Measurements from ENCODE around the gene GLDN. TPM values are rescaled to one million over a fixed set of nuclear protein-coding genes. Genes with fewer than 3 reads are reported as not detected.
"Not testable (repeated sequence)": the region's sequence is repeated elsewhere in the genome, so short reads cannot be mapped to it uniquely, and the experiment has no call there.

The GLDN gene
- total RNA-seq, 1 experiment from 2014 or later: 0.30 TPM

DNA sequence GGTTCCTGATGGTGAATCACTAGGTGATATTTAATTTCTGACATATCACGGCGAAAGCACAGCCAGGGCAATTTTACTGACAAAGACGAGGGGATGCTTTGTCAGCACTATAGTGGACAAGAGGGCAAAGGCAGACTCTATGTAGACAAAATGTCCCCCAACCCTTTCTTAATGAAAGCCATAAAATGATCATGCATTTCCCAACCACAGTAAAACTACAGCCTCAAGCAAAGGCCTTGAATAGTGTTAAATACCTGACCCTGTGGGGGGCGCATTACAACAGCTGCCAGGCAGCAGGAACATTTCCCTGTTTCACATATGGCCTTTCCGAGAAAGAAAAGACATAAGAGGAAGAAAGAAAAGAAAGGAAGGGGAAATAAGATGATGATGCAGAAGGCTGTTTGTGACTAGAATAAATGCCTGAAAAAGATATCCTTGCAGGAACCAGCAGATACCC is 49.5 kb downstream of the GLDN start:
- H3K27me3 ChIP-seq: no peaks in the 10 kb centered on the region
- H3K9me3 ChIP-seq: no peaks in the 10 kb centered on the region
- no peak overlapping the region for H3K4me3 ChIP-seq
- no peak for DNase-seq
- H3K36me3 ChIP-seq: no peaks in the 10 kb centered on the region

DNA sequence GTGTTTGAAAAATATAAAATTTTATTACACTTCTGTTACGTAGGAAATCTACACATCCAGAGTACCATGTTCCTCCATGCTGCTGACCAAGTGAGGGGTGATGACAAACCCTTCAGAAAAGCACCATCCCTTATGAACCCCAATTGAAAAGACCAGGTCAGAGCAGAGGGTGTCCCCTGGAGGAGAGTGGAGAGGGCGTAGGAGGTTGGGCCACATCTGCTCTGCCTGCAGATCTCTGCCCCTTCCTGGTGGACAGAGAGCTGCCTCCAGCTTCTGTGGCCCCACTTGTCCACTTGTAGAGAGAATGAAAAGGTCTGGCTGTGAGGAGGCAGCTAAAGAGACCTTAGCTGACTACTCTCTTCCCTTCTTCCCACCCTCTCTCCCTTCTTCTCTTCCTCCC is 55.5 kb downstream of the GLDN start:
- Histone ChIP-seq H3K9me3 (no peaks in the 10 kb centered on the region), H3K4me3 (no peak overlapping the region), H3K36me3 (no peaks in the 10 kb centered on the region), H3K27me3 (no peaks in the 10 kb centered on the region)
- no peak for DNase-seq

DNA sequence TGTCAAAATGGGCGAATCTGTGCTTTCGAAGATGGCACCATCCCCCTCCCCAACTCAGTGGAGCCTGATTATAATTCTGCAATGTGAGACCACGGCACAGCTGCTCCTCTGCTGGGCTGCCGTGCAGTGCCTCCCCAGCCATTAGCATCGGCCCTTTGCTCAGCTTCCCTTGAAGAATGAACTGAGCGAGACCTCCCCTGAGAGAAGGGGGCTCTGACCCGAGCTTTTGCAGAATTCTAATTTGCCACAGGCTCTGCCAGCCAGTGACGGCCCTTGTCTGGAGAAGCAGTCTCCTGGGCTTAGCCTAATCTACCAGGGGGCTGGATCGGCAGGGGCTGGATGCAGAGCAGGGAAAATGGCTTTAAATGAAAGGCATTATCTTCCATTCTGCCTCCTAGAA is 57.2 kb downstream of the GLDN start:
- H3K9me3 ChIP-seq: no peaks in the 10 kb centered on the region
- no peaks in the 10 kb centered on the region for H3K36me3 ChIP-seq
- H3K27me3 ChIP-seq: no peaks in the 10 kb centered on the region; the same call in 1 of the 2 replicates
- H3K4me3 ChIP-seq: no peak overlapping the region
- no peak for DNase-seq

DNA sequence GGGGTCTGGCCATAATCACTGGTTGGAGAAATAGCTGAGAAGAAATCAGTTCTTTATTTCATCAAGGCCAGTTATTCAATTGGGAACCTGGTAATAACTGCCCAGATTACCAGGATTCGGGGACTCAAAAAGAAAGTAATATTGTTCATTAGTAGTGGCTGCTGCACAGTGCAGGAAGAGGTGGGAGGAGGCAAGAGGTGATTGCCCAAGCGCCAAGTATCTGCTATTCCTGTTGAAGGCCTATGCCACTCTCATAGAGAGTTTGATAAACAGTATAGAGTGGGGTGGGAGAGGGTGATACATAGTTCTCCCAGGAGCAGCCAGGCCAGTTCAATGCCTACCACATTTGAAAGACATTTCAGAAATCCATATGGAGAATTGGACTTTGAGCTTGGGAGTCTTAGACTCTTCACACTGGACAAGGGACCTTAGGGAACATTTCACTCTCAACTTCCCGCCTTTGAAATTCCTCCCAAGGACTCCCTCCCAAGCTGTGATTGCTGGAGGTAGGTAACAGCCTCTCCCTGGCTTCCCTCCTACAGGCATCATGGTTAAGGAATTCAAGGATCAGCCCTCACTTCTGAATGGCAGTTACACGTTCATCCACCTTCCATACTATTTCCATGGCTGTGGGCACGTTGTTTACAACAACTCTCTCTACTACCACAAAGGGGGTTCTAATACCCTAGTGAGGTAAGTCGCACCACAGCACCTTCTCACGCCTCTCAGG is 59.8 kb downstream of the GLDN start:
- Histone ChIP-seq H3K9me3 (no peaks in the 10 kb centered on the region), H3K4me3 (no peak overlapping the region), H3K27me3 (peaks cover 3% of the 10 kb centered on the region; the same call in 1 of the 2 replicates), H3K36me3 (no peaks in the 10 kb centered on the region)
- no peak for DNase-seq

DNA sequence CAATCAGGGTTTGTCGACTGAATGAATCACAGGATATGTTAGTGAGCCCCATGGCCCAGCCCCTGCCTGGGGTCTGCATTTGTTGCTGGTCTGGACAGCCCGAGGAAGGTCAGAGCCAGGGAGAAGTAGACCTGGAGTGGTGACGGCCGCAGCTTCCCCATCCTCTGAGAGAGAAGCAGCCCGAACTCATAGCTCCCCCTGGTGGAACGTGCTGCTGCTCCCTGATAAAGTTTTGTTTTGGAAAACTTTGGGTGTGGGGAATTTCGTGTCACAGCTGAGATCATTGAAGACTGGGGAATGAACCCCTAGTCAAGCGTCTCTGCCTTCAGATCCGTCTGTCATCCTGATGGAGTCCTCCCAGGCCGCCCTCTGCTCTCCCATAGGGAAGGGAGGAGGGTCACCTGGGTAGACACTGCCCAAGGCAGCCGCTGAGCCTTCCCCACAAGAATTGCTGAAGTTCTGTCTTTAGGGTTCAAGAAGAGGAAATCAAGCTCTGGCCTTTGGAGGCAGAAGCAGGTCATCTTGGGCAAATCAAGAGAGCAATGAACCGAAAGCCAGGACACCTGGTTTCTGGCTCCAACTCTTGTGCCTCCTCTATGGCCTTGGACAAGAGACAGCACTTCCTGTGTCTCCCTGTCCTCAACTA is 60.5 kb downstream of the GLDN start:
- H3K4me3 ChIP-seq: no peak overlapping the region
- H3K27me3 ChIP-seq: peaks cover 3% of the 10 kb centered on the region; the same call in 1 of the 2 replicates
- H3K9me3 ChIP-seq: no peaks in the 10 kb centered on the region
- peak; percentile 27 for DNase-seq
- no peaks in the 10 kb centered on the region for H3K36me3 ChIP-seq

DNA sequence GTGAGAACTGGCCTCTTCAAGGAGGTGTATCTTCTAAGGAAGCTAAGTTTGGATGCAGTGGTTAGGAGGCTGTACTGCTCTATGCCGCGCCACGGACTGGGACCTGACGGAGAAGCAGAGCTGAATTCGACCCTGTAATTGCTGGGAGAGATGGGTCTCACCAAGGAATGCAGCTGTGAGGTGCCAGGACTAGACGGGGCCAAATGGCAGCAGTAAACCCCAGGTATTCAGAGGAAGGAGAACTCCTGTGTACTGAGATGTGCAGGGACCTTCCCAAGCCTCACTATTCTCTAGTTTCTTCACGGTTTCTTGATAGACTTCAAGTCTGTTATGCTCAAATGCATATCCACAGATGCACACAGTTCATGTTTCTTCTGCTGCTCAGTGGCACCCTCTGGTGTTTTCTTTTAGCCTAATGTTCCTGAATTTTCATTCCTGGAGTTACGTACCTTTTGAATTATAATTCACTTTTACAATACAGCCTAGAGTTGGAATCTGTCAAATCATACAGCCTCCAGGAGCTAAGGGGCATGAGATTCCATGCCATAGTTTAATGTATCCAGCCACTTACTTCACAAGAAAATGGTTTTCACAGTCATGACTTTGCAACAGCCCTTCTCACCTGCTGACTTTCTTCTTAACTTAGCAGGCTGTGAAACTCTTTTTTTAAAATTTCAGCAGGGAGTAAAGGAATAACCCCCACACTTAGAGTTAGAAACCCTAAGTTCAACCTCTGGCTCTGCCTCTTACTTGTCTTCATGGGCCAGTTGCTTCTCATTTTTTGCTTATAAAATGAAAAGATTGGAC is 61.8 kb downstream of the GLDN start:
- no peak for DNase-seq
- Histone ChIP-seq H3K36me3 (no peaks in the 10 kb centered on the region), H3K9me3 (no peaks in the 10 kb centered on the region), H3K27me3 (peaks cover 3% of the 10 kb centered on the region; the same call in 1 of the 2 replicates), H3K4me3 (no peak overlapping the region)

DNA sequence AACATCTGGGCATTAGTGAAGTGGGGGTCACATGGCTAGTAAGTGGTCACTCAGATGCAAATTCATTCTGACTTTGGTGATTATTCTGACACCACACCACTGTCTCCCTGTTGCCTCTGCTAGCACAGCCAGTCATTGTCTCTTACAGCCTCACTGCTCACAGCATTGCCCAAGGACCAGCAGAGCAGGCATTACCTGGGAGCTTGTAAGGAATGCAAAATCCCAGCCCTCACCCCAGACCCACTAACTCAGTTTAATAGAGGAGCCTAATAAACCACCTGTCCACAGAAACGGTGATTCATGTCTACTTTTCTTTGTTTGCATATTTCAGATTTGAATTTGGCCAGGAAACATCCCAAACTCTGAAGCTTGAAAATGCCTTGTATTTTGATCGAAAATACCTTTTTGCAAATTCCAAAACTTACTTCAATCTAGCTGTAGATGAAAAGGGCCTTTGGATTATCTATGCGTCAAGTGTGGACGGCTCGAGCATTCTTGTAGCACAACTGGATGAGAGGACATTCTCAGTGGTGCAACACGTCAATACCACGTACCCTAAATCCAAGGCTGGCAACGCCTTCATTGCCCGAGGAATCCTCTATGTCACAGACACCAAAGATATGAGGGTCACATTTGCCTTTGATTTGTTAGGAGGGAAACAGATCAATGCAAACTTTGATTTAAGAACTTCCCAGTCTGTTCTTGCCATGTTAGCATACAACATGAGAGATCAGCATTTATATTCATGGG is 62.7 kb downstream of the GLDN start:
- Histone ChIP-seq H3K36me3 (no peaks in the 10 kb centered on the region), H3K4me3 (no peak overlapping the region), H3K27me3 (peaks cover 3% of the 10 kb centered on the region; the same call in 1 of the 2 replicates), H3K9me3 (no peaks in the 10 kb centered on the region)
- no peak for DNase-seq

DNA sequence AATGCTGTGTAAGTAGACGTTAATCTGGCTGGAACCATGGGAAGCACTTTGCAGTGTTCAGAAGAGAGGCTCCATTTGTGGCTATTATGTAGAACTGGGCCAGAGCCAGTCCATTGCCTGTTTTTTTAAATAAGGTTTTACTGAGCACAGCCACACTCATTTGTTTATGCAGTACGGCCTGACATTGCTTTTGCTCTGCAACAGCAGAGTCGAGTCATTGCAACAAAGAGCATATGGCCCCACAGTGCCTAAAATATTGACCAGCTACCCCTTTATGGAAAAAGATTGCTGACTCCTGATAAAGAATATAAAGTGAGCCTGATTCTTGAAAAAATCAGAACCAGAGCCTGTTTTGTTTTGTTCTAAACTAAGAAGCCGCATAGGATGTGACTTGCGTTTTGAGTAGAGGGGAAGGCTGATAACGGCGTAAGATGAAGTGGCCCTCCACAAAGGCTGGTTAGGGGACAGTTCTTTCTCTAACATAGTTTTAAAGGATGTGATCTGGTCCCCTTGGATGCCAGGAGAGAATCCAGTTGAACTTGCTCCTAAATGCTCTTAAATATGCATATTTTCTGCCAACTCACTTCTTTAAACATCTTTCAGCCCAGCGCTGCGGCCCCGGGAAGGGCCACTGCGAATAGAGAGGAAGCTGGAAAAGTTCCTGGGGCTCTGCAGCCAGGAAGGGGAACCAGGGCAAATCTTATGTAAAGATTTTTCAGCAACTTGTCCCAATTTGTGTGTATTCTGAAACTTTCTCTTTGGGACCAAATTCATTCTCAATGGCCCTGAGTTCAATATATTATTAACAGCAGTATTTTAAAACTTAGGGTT is 64.5 kb downstream of the GLDN start:
- DNase-seq: no peak
- Histone ChIP-seq H3K4me3 (no peak overlapping the region), H3K36me3 (no peaks in the 10 kb centered on the region)

DNA sequence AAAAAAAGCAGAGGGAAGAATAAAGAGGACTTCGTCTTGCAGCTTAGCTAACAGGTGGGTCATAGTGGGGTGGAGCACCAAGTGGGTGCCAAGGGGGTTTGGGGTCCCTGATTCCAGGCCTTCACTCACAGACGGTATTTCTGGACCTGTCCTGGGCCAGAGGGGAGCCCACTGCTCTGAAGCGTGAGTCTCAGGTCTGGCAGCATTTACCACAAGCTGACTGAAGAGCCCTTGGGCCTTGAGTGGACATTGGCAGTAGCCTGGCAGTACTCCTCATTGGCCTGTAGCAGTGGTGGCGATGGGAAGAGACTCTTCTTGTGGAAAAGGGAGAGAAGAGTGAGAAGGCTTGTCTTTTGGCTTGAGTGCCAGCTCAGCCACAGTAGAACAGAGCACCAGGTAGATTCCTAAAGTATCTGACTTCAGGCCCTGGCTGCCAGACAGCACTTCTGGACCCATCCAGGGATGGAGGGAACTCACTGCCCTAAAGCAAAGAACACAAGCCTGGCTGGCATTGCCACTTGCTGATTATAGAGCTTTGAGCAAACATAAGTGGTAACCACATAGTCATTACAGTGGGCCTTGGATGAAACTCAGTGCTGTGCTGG is 72.9 kb downstream of the GLDN start:
- no peaks in the 10 kb centered on the region for H3K9me3 ChIP-seq
- no peak overlapping the region for H3K4me3 ChIP-seq
- no peak for DNase-seq

More for the DNA sequence above, 64.5 kb downstream of the GLDN start:
- no peaks in the 10 kb centered on the region for H3K9me3 ChIP-seq
- peaks cover 3% of the 10 kb centered on the region; the same call in 1 of the 2 replicates for H3K27me3 ChIP-seq

DNA sequence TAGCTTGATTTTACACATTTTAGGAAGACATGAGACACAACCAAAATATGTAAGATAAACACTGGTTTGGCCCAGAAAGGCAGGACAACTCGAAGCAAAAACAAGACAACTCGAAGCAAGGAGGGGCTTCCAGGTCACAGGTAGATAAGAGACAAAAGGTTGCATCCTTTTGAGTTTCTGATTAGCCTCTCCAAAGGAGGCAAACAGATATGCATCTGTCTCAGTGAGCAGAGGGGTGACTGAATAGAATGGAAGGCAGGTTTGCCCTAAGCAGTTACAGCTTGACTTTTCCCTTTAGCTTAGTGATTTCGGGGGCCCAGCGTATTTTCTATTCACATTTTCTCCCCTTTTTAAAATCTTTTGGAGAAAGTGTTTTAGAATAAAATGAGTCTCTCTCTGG is 74.7 kb downstream of the GLDN start:
- H3K36me3 ChIP-seq: no peaks in the 10 kb centered on the region
- no peaks in the 10 kb centered on the region for H3K9me3 ChIP-seq
- no peak for DNase-seq
- H3K27me3 ChIP-seq: no peaks in the 10 kb centered on the region
- H3K4me3 ChIP-seq: no peak overlapping the region

More for the DNA sequence above, 72.9 kb downstream of the GLDN start:
- H3K36me3 ChIP-seq: no peaks in the 10 kb centered on the region
- H3K27me3 ChIP-seq: no peaks in the 10 kb centered on the region

DNA sequence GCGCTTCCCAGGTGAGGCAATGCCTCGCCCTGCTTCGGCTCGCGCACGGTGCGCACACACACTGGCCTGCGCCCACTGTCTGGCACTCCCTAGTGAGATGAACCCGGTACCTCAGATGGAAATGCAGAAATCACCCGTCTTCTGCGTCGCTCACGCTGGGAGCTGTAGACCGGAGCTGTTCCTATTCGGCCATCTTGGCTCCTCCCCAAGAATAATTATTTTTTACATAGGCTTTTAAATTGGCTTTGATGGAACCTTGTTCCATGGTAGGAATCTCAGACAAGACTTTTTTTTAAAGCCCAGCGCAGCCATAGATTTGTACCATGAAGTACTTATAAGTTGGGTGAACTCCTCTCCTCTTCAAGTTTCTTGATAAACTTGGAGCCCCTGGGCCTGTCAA is 81.6 kb downstream of the GLDN start:
- H3K9me3 ChIP-seq, H3K4me3 ChIP-seq, DNase-seq, H3K36me3 ChIP-seq, H3K27me3 ChIP-seq: not testable (repeated sequence)

DNA sequence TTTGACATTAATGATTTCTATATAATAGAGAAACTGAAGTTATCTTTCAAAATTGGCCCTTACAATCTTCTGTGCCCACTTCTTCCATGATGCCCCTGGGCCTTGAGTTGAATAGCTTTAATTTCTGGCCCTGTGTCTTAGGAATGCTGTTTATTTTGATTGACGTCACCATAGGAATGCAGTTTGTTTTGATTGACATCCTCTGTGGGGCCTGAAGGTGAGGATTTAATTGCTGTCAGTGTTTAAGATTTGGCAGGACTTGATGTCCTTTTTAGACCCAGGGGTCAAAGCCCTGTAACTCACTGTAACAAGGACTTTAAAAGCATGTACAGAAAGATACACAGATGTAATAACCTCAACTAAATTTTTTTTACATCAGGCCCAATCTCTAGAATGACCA is 83.3 kb downstream of the GLDN start:
- Histone ChIP-seq H3K9me3 (no peaks in the 10 kb centered on the region), H3K36me3 (no peaks in the 10 kb centered on the region), H3K4me3 (no peak overlapping the region), H3K27me3 (no peaks in the 10 kb centered on the region)
- no peak for DNase-seq

DNA sequence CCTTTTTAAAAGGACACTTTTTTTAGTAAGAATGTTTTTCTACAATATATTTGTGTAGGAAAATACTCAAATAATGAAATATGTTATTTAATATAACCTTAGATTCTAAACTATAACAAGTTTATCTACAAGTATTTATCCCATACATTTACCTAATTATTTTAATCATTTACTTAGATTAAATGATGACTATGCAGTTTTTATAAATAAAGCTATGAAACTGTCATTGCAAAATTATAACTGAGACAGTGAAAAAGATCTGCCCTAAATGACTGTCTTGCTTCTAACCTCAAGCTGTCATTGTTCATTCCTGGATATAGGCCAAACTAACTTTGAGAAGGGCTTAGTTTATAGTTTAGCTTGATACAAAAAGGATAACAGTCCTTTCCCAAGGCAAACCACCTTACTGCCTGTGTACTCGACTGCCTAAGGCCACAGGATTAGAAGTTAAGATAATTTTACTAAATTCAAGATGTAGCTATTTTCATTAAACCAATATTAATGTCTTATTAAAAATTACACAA is 84.1 kb downstream of the GLDN start:
- no peak overlapping the region for H3K4me3 ChIP-seq
- DNase-seq: no peak
- H3K36me3 ChIP-seq: no peaks in the 10 kb centered on the region
- H3K27me3 ChIP-seq: no peaks in the 10 kb centered on the region
- no peaks in the 10 kb centered on the region for H3K9me3 ChIP-seq

DNA sequence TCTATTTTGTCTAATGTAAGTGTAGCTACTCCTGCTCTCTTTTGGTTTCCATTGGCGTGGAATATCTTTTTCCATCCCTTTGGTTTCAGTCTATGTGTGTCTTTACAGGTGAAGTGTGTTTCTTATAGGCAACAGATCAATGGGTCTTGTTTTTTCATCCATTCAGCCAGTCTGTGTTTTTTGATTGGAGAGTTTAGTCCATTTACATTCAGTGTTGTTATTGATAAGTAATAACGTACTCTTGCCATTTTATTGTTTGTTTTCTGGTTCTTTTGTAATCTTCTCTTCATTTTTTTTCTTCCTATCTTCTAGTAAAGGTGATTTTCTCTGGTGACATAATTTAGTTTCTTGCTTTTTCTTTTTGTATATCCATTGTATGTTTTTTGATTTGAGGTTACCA is 97.1 kb downstream of the GLDN start:
- Histone ChIP-seq H3K9me3 (peaks cover 11% of the 10 kb centered on the region), H3K4me3 (no peak overlapping the region), H3K27me3 (peaks cover 7% of the 10 kb centered on the region), H3K36me3 (no peaks in the 10 kb centered on the region)
- DNase-seq: no peak

DNA sequence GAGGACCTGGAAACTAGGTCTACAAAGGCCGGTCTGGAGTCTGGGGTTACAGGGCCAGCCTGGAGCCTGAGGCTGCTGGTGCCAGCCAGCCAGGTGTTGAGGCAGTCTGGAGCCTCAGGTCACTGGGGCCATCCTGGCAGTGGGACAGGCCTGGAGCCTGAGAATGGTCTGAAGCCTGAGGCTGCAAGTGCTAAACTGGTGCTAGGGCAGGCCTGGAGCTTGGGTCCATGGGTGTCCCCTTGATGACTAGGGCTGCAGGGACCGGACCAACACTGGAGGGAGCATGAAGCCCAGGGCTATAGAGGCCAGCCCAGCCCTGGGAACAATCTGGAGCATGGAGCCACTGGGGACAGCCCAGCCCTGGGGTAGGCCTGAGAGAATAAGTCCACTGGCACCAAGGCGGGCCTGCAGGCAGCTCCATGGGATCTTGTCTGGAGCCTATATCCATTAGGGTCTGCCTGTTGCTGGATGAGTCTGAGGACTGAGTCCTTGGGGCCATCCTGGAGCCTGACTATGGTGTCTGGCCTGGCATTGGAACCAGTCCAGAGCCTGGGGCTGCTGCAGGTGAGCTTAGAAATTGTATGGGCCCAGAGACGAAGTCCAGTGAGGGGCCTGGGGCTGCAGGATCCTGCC is 101.9 kb downstream of the GLDN start:
- Histone ChIP-seq H3K4me3 (no peak overlapping the region), H3K36me3 (peaks cover 5% of the 10 kb centered on the region), H3K27me3 (no peaks in the 10 kb centered on the region), H3K9me3 (peaks cover 10% of the 10 kb centered on the region)
- no peak for DNase-seq

Measured in MG63 (cell line).